Measurements from ENCODE around the gene CLHC1.
"Not testable (repeated sequence)": the region's sequence is repeated elsewhere in the genome, so short reads cannot be mapped to it uniquely, and the experiment has no call there.

CLHC1 gene

DNA sequence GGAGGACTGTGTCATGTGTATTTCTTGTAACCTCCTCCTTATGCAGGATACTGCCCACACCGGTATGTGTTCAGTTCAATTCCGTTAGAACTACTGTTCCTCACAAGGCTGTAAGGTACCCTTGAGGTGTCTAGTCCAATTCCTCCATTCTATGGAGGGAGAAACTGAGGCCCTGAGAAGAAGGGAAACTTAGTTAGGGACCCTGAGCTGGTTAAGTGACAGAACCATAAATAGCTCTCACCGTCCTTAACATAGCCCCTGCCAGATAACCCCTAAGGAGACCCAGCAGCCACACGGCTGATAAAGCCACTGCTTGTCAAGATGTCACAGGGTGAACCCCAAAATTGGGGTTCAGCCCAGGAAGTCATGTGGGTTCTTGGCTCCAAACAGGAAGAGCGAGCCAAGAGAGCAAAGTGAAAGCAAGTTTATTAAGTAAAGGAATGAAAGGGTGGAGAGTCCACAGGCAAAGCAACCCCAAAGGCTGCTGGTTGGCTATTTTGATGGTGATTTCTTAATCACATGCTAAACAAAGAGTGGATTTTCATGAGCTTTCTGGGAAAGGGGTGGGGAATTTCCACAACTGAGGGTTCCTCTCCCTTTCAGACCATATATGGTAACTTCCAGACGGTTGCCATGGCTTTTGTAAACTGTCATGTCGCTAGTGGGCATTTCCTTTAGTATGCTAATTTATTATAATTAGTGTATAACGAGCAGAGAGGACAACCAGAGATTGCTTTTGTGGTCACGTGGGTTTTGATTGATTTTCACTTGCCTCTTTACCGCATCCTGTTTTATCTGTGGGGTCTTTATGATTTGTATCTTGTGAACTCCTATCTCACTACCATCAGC, 98.4 kb downstream of the CLHC1 start:
- no peak for DNase-seq

DNA sequence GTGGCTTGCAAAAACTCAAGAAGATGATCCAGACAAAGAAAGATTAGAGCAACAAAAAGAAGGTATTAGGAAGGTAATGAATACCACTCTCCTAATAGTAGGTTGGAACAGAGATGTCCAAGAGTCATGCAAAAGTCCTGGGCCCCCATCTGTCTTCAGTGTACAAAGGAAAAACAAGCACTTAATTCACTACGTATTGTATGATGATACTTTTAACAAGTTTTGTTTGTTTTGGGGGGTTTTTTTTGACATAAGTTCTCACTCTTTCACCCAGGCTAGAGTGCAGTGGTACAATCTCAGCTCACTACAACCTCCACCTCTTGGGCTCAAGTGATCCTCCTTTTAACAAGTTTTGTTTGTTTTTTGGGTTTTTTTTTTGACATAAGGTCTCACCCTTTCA, 101.2 kb downstream of the CLHC1 start:
- no peak for DNase-seq

DNA sequence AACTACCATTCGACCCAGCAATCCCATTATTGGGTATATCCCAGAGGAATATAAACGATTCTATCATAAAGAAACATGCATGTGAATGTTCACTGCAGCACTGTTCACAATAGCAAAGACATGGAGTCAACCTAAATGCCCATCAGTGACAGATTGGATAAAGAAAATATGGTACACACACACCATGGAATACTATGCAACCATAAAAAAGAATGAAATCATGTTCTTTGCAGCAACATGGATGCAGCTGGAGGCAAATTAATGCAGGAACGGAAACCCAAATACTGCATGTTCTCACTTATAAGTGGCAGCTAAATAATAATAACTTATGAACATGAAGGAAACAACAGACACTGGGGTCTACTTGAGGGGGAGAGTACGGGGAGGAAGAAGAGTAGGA, 105.5 kb downstream of the CLHC1 start:
- not testable (repeated sequence) for DNase-seq
